ENCODE results near the gene ARHGAP6.
"Not testable (repeated sequence)": the region's sequence is repeated elsewhere in the genome, so short reads cannot be mapped to it uniquely, and the experiment has no call there.

ARHGAP6 gene

DNA sequence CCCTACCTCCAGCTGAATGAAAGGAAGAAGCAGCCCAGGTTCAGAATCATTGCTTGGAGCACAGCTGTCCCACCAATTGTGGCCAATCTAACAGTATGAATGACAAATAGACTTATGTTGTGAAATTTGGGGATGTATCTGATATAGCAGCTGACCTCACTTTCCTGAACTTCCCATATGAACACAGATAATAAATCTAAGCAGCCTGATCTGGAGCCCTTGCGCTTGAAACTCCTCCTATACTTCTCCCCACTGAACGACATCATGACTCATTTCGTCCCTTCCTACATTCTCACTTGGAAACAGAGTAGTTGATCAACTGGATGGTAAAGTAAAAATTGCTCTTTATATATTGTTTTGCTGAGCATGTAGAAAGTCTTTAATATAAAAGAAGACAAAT is 396.7 kb downstream of the ARHGAP6 start:
- no peaks in the 10 kb centered on the region for H3K9me3 Mint-ChIP-seq
- no peak overlapping the region for H3K4me3 Mint-ChIP-seq
- H3K27ac Mint-ChIP-seq = no peak overlapping the region
- peaks cover 2% of the 10 kb centered on the region for H3K27me3 Mint-ChIP-seq
- H3K4me1 Mint-ChIP-seq (ENCODE audit: low read depth) = no peaks in the 10 kb centered on the region
- H3K36me3 Mint-ChIP-seq (ENCODE audit: low read depth) = no peaks in the 10 kb centered on the region
- intact Hi-C loops (cut with micrococcal nuclease) = no loop called here

DNA sequence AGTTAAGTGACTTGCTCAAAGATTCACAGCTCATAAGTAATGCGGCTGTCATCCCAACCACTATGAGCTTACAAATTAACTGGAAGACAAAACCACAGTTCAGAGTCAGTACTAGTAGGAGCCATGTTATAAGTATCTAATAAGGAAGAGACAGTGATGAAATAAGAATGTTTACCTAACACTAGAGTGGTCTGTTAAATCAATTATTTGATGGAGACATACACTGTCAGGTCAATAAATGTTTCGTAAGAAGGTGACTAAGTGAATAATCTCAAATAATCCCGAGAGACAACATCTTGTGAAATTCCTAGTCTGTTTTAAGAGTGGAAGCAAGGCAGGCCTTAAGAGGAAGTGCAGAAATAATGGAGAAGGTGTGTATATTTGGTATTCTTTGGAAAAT is 398.3 kb downstream of the ARHGAP6 start:
- Mint-ChIP-seq H3K4me1 (ENCODE audit: low read depth) (no peaks in the 10 kb centered on the region), H3K9me3 (no peaks in the 10 kb centered on the region), H3K27ac (no peak overlapping the region), H3K27me3 (peaks cover 2% of the 10 kb centered on the region), H3K36me3 (ENCODE audit: low read depth) (no peaks in the 10 kb centered on the region), H3K4me3 (no peak overlapping the region)
- intact Hi-C loops (cut with micrococcal nuclease) = no loop called here

DNA sequence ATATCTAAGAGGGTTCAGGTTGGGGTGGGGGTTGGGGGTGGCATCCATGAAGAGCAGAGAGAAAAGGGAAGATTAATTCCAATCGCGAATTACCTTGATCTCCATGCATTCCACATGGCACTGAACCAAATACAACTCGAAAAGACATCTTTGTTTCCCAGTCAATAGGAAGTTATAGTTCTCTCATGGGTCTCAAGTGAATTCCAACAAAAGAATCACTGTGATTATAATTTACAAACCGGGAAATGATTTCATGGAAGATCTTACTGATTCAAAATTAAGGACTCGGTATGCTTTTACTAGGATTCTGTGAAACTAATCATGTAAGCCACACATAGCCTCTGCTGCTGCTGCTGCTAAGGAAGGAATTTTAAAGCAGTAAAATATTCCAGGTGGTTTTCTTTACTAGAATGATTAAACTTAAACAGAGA is 399.1 kb downstream of the ARHGAP6 start:
- intact Hi-C loops (cut with micrococcal nuclease) = no loop called here
- H3K27me3 Mint-ChIP-seq = peaks cover 2% of the 10 kb centered on the region
- H3K9me3 Mint-ChIP-seq = no peaks in the 10 kb centered on the region
- no peaks in the 10 kb centered on the region for H3K36me3 Mint-ChIP-seq (ENCODE audit: low read depth)
- no peaks in the 10 kb centered on the region for H3K4me1 Mint-ChIP-seq (ENCODE audit: low read depth)
- H3K27ac Mint-ChIP-seq = no peak overlapping the region
- no peak overlapping the region for H3K4me3 Mint-ChIP-seq

DNA sequence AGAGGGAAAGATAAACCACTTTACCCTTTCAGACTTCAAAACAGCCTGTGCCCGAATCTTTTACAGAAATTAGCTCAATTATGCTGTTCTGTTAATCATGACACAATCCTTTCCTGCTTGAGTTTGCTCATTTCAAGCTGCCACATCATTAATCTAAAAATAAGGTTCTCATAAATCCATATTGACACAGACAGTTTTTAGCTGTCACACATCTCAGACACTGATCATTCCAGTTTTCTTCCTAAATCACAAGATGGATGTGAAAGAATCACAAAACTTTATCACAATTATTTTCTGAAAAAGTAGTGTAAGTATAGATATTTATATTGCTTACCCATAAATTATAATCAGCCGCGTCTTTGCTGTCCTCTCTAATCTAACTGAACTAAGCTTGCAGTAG is 400.4 kb downstream of the ARHGAP6 start:
- H3K4me3 Mint-ChIP-seq = no peak overlapping the region
- H3K27ac Mint-ChIP-seq = no peak overlapping the region
- intact Hi-C loops (cut with micrococcal nuclease) = no loop called here
- H3K36me3 Mint-ChIP-seq (ENCODE audit: low read depth) = no peaks in the 10 kb centered on the region
- H3K27me3 Mint-ChIP-seq = peaks cover under 1% of the 10 kb centered on the region
- H3K9me3 Mint-ChIP-seq = no peaks in the 10 kb centered on the region
- H3K4me1 Mint-ChIP-seq (ENCODE audit: low read depth) = no peaks in the 10 kb centered on the region

DNA sequence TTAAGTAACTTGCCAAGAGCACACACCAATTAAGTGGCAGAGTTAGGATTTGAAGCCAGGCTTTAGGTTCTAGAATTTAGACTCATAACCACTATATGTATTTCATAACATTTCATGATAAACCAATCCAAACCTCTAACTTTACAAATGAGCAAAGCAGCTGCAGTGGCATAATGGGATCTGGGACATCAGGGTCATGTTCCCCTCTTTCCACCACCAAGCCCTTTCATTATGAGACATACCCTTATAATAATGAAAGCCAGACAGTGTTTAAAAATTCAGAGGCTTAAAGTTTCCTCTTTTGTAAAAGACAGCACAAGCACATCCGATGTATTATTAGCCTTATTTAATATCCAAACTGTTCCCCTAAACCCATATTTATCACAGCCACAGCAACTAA is 400.8 kb downstream of the ARHGAP6 start:
- H3K9me3 Mint-ChIP-seq = no peaks in the 10 kb centered on the region
- no peak overlapping the region for H3K4me3 Mint-ChIP-seq
- intact Hi-C loops (cut with micrococcal nuclease) = no loop called here
- H3K4me1 Mint-ChIP-seq (ENCODE audit: low read depth) = no peaks in the 10 kb centered on the region
- H3K36me3 Mint-ChIP-seq (ENCODE audit: low read depth) = no peaks in the 10 kb centered on the region
- H3K27me3 Mint-ChIP-seq = no peaks in the 10 kb centered on the region
- H3K27ac Mint-ChIP-seq = no peak overlapping the region

DNA sequence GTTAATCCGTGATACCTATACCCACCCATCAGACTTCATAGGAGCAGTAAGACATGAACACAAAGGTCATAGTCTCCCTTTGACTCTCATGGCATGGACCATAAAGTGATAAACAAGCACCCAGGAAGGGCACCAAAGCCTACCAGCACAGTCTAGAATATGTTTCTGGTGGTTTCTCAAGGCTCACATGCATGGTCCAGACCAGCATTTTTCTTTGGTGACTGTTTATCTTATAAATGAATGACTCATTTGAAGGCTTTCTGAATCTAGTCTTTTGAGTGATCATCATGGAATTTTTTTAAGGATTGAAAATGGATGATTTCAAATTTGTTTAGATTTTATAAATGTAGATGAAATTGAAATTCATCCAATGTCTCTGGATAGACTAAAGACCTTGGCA is 404.5 kb downstream of the ARHGAP6 start:
- H3K4me1 Mint-ChIP-seq (ENCODE audit: low read depth) = no peaks in the 10 kb centered on the region
- H3K36me3 Mint-ChIP-seq (ENCODE audit: low read depth) = no peaks in the 10 kb centered on the region
- peaks cover 2% of the 10 kb centered on the region for H3K27me3 Mint-ChIP-seq
- intact Hi-C loops (cut with micrococcal nuclease) = no loop called here
- no peaks in the 10 kb centered on the region for H3K9me3 Mint-ChIP-seq
- H3K27ac Mint-ChIP-seq = no peak overlapping the region
- no peak overlapping the region for H3K4me3 Mint-ChIP-seq

DNA sequence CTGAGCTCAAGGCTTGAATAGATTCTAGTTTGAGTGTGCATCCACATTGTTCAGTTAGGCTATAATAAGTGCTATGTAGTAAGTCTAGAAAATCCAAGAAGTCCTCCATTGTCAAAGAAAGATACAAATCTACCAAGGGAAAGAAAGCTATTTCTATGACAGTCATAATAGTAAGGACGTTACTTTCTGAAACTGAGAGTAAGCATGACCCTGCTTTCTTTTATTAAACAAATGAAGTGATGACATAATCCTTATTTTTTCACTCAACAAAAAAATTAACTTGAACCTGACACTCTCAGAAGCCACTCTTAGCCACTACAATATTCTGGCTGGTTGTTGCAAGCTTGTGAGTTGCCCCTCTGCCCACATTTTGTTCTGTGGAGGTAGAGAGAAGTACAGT is 406.3 kb downstream of the ARHGAP6 start:
- Mint-ChIP-seq H3K4me1 (ENCODE audit: low read depth) (peaks cover 5% of the 10 kb centered on the region), H3K9me3 (no peaks in the 10 kb centered on the region), H3K4me3 (no peak overlapping the region), H3K27ac (no peak overlapping the region), H3K36me3 (ENCODE audit: low read depth) (no peaks in the 10 kb centered on the region), H3K27me3 (peaks cover 2% of the 10 kb centered on the region)
- intact Hi-C loops (cut with micrococcal nuclease) = no loop called here

DNA sequence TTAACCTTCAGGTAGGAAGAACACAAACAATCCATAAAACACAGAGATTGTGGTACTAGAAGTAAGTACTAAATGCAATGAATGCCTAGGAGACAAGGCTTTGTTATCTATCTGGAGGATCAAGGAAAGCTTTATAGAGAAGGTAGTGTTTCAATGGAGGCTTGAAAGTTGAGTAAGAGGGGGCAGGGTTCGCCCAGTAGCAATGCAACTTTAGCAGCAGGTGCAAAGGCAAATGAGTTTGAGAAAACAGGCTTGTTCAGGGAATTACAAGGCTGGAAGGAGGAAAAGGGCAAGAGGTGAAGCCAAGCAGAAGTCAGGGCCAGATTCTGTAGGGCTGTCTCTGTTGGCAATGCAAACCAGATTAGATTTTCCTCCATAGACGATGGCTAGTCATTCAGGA is 408.0 kb downstream of the ARHGAP6 start:
- intact Hi-C loops (cut with micrococcal nuclease) = no loop called here
- peaks cover 2% of the 10 kb centered on the region for H3K27me3 Mint-ChIP-seq
- no peaks in the 10 kb centered on the region for H3K9me3 Mint-ChIP-seq
- H3K4me1 Mint-ChIP-seq (ENCODE audit: low read depth) = peaks cover 5% of the 10 kb centered on the region
- no peak overlapping the region for H3K27ac Mint-ChIP-seq
- H3K4me3 Mint-ChIP-seq = no peak overlapping the region
- no peaks in the 10 kb centered on the region for H3K36me3 Mint-ChIP-seq (ENCODE audit: low read depth)

DNA sequence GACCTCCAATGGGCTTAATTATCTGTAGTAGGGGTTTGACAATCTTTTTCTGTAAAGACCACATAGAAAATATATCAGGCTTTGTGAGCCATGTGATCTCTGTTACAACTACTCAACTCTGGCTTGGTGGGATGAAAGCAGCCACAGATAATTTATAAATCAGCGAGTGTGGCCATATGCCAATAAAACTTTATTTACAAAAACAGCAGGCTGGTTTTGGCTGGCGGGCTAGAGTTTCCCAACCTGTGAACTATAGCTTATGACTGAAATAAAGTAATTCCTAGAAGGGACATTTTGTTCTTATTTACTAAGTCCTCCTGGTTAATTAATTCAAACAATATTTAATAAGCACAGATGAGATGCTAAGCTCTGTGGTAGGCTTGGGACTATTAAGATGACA is 408.4 kb downstream of the ARHGAP6 start:
- Mint-ChIP-seq H3K4me3 (no peak overlapping the region), H3K4me1 (ENCODE audit: low read depth) (peaks cover 5% of the 10 kb centered on the region), H3K36me3 (ENCODE audit: low read depth) (no peaks in the 10 kb centered on the region), H3K27me3 (peaks cover 2% of the 10 kb centered on the region), H3K9me3 (no peaks in the 10 kb centered on the region), H3K27ac (no peak overlapping the region)
- intact Hi-C loops (cut with micrococcal nuclease) = no loop called here

DNA sequence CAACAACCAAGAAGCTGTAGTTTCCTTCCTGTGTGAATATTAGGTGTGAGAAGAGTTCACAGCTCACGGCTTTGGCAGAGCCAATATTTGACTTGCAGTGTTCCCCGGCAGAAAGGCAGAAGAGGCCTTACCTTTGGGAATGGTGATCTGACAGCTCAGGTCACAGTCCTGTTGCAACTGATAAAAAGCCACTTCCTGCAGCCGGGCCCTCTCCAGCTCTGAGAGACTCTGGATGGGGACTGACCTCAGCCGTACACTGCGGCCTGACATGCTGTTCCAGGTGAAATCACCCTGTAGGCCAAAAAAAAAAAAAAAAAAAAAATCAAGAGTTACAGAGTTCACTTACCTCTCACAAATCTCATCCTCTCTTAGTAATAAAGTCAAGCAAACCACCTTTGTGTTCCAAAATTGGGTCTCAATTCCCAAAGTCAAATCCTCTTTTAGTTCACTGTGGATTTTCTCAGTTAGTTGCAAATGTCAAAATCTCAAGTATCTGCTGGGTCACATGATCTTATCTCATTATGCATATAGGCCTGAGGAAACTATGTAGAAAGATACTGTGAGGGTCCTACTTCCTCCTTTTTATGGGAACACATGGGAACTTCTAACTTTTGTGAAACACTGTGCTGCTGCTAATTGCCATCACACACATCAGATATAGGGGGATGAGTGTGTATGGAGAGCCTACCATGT is 411.2 kb downstream of the ARHGAP6 start:
- Mint-ChIP-seq H3K9me3 (no peaks in the 10 kb centered on the region), H3K4me1 (ENCODE audit: low read depth) (peaks cover 5% of the 10 kb centered on the region), H3K36me3 (ENCODE audit: low read depth) (no peaks in the 10 kb centered on the region), H3K27me3 (peaks cover 2% of the 10 kb centered on the region), H3K4me3 (no peak overlapping the region), H3K27ac (no peak overlapping the region)
- intact Hi-C loops (cut with micrococcal nuclease) = no loop called here

DNA sequence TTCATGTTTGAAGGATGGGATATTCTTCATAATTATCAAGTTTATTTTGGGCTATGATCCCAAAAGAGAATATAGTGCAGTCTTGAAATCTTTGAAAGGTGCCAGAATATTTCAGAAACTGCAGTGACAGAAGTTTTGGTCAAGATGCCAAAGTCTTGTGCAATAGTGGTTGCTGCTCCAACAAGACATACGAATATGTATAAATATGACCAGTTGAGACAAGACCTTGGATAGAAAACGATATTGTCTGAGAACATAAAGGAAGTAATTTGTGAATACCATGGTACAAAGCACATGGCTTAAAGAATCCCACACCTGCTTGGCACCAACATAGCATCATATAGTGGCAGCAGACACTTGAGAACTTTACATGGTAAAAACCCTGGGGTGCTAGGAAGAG is 421.1 kb downstream of the ARHGAP6 start:
- no peaks in the 10 kb centered on the region for H3K9me3 Mint-ChIP-seq
- no peak overlapping the region for H3K27ac Mint-ChIP-seq
- no peak overlapping the region for H3K4me3 Mint-ChIP-seq
- H3K27me3 Mint-ChIP-seq = no peaks in the 10 kb centered on the region
- H3K4me1 Mint-ChIP-seq (ENCODE audit: low read depth) = no peaks in the 10 kb centered on the region
- intact Hi-C loops (cut with micrococcal nuclease) = no loop called here
- H3K36me3 Mint-ChIP-seq (ENCODE audit: low read depth) = no peaks in the 10 kb centered on the region

DNA sequence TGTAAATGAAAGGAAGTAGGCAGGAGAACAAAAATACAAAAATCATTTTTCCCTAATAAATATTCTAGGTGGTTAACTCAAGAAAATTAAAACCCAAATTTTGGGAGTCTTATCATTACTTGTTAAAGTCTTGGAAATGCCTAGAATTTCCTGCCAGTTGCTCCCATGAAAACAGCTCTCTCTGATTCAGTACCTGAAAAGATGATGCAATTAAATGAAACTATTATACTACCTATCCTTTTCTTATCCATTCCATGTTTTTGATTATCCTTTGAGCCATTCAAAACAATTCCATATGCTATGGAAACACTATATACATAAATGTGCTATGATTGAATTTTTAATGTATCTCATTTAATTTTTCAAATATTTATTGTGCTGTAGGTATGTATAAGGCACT is 423.0 kb downstream of the ARHGAP6 start:
- Mint-ChIP-seq H3K4me3 (no peak overlapping the region), H3K27ac (no peak overlapping the region), H3K9me3 (no peaks in the 10 kb centered on the region), H3K27me3 (no peaks in the 10 kb centered on the region), H3K4me1 (ENCODE audit: low read depth) (no peaks in the 10 kb centered on the region), H3K36me3 (ENCODE audit: low read depth) (no peaks in the 10 kb centered on the region)
- intact Hi-C loops (cut with micrococcal nuclease) = no loop called here

DNA sequence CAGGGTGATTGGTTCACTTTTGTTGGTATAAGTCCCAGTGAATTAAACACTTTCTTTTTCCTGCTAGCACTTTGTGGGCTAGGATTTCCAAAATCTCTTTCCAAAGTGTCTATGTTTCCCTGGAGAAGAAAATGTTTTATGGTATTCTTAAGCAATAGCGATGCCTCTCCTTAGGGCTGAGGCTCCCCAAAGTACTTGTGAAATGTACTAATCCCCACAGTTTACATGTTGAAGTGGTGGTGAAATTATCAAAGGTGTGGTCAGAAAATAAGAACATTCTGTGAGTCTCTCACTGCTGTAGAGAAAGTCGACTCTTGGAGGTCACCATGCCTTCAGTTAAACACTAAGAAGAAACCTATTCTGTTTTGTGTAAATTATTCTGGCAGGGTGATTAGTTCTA is 424.0 kb downstream of the ARHGAP6 start:
- Mint-ChIP-seq H3K36me3 (ENCODE audit: low read depth) (no peaks in the 10 kb centered on the region), H3K27me3 (no peaks in the 10 kb centered on the region), H3K9me3 (no peaks in the 10 kb centered on the region), H3K4me3 (no peak overlapping the region), H3K4me1 (ENCODE audit: low read depth) (no peaks in the 10 kb centered on the region), H3K27ac (no peak overlapping the region)
- intact Hi-C loops (cut with micrococcal nuclease) = no loop called here

DNA sequence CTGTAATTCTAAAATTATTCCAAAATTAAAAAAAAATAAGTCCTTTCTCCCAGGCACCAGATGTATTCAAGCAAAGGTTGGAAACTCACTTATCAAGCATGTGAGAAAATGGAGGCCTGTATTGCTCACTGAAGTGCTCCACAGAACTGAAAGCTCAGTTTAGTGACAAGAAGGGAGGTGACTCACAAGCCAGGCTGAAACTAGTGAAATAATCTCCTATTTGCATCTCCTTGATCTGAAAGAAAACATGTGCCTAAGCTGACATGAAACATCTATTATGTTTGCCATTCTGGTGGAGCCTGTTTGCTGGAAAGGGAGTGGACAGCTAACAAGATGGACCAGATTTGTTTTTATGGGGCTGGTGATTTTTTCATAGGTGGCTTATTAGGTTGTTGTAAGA is 426.5 kb downstream of the ARHGAP6 start:
- intact Hi-C loops (cut with micrococcal nuclease) = no loop called here
- no peaks in the 10 kb centered on the region for H3K4me1 Mint-ChIP-seq (ENCODE audit: low read depth)
- no peaks in the 10 kb centered on the region for H3K27me3 Mint-ChIP-seq
- no peak overlapping the region for H3K27ac Mint-ChIP-seq
- no peak overlapping the region for H3K4me3 Mint-ChIP-seq
- no peaks in the 10 kb centered on the region for H3K36me3 Mint-ChIP-seq (ENCODE audit: low read depth)
- H3K9me3 Mint-ChIP-seq = no peaks in the 10 kb centered on the region

DNA sequence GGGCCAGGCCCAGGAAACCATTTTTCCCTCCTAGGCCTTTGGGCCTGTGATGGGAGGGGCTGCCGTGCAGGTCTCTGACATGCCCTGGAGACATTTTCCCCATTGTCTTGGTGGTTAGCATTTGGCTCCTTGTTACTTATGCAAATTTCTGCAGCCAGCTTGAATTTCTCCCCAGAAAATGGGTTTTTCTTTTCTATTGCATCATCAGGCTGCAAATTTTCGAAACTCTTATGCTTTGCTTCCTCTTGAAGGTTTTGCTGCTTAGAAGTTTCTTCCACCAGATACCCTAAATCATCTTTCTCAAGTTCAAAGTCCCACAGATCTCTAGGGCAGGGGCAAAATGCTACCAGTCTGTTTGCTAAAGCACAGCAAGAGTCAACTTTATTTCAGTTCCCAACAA is 430.3 kb downstream of the ARHGAP6 start:
- H3K9me3 Mint-ChIP-seq; H3K4me1 Mint-ChIP-seq (ENCODE audit: low read depth); intact Hi-C loops (cut with micrococcal nuclease); H3K27ac Mint-ChIP-seq; H3K36me3 Mint-ChIP-seq (ENCODE audit: low read depth); H3K27me3 Mint-ChIP-seq; H3K4me3 Mint-ChIP-seq: not testable (repeated sequence)

All from dendritic cell treated with granulocyte-macrophage colony-stimulating factor and Interleukin-4, amounts not matched to agents 40 ng/mL and 50 ng/mL, for 4 days (primary cell).